ENCODE results near the gene PHC2.
A peak's percentile ranks its signal among the peaks of the same experiment; 100 is the strongest.

Gene PHC2, protein sequence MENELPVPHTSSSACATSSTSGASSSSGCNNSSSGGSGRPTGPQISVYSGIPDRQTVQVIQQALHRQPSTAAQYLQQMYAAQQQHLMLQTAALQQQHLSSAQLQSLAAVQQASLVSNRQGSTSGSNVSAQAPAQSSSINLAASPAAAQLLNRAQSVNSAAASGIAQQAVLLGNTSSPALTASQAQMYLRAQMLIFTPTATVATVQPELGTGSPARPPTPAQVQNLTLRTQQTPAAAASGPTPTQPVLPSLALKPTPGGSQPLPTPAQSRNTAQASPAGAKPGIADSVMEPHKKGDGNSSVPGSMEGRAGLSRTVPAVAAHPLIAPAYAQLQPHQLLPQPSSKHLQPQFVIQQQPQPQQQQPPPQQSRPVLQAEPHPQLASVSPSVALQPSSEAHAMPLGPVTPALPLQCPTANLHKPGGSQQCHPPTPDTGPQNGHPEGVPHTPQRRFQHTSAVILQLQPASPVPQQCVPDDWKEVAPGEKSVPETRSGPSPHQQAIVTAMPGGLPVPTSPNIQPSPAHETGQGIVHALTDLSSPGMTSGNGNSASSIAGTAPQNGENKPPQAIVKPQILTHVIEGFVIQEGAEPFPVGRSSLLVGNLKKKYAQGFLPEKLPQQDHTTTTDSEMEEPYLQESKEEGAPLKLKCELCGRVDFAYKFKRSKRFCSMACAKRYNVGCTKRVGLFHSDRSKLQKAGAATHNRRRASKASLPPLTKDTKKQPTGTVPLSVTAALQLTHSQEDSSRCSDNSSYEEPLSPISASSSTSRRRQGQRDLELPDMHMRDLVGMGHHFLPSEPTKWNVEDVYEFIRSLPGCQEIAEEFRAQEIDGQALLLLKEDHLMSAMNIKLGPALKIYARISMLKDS

DNA sequence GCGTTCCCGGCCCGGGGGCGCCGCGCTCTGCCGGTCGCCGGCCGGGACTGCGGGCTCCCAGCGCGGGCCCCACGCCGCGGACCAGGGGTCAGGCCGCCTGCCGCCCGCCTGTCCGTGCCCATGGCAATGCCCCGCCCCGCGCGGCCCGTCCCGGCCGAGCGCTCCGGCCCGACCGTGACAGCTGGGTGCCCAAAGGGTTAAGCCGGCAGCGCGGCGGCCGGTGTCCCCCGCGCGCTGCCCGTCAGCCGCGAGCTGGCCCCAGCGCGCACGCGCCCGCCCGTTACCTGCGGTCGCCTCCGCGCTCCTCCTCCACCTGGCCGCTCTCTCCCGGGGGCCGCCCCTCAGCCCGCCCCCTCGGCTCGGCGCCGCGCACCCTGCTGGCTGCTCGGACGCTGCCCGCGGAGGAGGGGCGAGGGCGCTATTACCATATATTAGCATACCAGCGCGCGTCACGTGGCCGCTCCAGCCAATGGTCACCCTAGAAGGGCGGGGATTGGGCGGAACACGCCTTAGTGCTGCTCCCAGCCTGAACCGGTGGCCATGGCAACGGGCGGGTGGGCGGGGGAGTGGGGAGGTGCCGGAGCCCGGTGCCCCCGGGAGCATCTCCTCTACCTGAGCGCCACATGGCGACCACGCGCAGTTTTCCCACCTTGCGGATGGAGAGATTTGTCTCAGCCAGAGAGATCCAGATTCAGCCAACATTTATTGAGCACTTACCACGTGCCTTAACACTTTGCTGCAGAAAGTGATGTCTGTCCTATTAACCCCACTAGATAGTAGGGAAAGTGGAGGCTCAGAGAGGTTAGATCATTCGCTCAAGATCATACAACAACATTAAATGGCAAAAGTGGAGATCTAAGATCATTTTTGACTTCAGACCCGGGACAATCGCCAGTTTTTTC is at the start of gene PHC2:
Gene PHC2, minus strand, starts transcription at position 404 of the 902 bp plus-strand sequence. CDS start 55,556 bp downstream, outside the sequence.
- peak; percentile 83 to 90 for DNase-seq (ENCODE audit: low read depth in 1 of 2, low spot score in 1 of 2)

- no peak for DNase-seq (ENCODE audit: low read depth in 1 of 2, low spot score in 1 of 2)
Measured at GRCh38 chr1:33477451-33477850, 46.6 kb upstream of the PHC2 start.

DNA sequence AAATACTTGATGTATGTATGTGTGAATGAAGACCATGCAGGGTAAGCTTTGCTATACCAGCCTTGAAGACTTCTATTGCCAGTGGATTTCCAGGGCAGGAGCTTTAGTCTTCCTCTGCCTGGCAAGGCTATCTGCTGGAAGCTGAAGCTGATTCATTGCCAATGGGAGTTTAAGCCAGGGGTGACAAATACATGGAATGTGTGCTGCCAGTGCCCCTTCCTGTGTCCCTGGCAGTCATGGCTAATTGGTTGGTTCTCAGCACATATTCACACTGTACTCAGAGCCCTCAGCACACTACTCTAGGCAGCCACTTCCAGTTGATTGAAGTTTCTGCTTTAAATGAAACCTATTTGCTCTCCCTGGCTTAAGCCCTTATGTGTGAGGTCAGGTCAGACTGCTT is 43.0 kb upstream of the PHC2 start:
- DNase-seq (ENCODE audit: low read depth in 1 of 2, low spot score in 1 of 2), result no peak

- peak; percentile 70 to 89 for DNase-seq (ENCODE audit: low read depth in 1 of 2, low spot score in 1 of 2)
Measured at GRCh38 chr1:33472269-33472980, 41.5 kb upstream of the PHC2 start, which contains the start of gene ZSCAN20. Gene ZSCAN20, plus strand, starts transcription at chr1:33472645. Its CDS starts 6,644 bp downstream, at chr1:33479289.

GRCh38 chr1:33471416-33471815 is 40.5 kb upstream of the PHC2 start:
- no peak for DNase-seq (ENCODE audit: low read depth in 1 of 2, low spot score in 1 of 2)

DNA sequence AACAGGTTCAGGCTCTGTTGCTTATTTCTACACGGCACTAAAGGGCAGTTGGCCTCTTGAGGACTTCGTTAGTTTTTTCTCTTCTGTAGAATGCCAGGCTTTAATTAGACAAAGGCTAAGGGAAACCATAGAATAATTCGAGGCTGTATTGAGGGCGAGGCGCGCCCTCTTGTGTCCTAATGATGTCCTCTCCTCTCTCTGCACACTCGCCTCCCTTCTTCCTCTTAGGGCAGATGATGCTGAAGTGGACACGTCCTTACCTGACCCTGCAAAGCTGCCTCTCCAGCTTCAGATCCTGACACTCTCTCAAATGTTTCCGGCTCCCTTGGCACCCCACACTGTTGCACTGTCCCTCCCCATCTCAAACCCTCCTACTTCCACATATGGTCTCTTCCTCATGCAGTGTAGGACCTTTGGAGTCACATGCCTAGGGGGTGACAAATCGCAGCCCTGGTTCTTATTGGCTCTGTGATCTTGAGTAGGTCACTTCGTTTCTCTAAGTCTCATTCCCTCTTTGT is 39.7 kb upstream of the PHC2 start:
- peak; percentile 17 to 21 for DNase-seq (ENCODE audit: low read depth in 1 of 2, low spot score in 1 of 2)

- no peak for DNase-seq (ENCODE audit: low read depth in 1 of 2, low spot score in 1 of 2)
Measured at GRCh38 chr1:33469691-33470090, 38.8 kb upstream of the PHC2 start.

DNA sequence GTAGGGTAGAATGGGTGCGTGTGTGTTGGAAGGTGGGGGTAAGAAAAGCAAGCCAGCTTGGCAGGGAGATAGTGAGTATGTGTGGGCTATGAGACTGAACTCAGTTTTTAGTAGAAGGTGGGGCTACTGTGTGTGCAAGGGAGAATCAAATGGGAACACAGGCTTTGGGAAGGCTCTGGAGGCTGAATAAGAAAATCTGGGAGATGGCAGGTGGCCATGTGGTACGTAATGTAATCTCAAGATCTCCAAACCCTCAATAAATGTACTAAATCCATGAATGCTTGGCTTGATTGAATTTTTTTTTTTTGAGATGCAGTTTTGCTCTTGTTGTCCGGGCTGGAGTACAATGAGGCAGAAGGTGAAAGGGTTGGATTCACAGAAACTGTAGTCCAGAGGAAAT is 38.1 kb upstream of the PHC2 start:
- DNase-seq (ENCODE audit: low read depth in 1 of 2, low spot score in 1 of 2), result no peak

- no peak for DNase-seq (ENCODE audit: low read depth in 1 of 2, low spot score in 1 of 2)
Measured at GRCh38 chr1:33468531-33468930, 37.6 kb upstream of the PHC2 start.

DNA sequence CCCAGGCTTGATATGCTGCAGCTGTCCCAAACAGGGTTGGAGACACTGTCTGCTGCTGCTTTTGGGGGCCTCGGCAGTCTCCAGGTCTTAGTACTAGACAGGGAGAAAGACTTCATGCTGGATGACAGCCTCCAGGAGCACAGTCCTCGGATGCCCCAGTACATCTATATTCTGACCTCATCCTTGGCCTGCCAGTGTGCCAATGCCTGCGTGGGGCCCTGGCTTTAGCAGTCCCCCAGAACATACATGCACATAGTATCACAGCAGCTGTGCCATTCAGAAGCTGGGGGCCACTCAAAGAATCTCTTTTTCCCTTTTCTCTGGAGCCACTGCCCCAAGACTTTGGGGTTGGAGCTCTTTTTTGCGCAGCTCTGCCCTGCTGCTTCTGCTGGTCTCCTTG is 37.1 kb upstream of the PHC2 start:
- DNase-seq (ENCODE audit: low read depth in 1 of 2, low spot score in 1 of 2), result no peak

DNA sequence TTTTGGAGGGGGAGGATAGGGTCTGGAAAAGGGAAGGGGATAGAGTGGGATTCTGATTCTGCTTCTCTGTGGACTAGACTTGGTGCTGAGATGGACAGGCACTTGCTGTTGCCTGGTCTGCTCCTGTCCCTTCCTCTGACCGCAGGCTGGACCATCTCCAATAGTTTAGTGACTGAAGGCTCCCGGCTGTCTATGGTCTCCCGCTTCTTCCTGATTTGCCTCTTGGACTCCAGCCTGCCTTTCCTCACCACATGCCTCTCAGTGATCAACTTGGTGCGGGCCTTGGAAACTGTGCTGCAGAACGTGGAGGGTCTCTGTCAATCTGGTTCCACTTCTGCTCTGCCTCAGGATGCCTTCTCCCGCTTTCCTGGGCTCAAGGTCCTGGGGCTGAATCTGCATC is 35.3 kb upstream of the PHC2 start:
- DNase-seq (ENCODE audit: low read depth in 1 of 2, low spot score in 1 of 2), result no peak

- DNase-seq (ENCODE audit: low read depth in 1 of 2, low spot score in 1 of 2), result no peak
Measured at GRCh38 chr1:33465316-33465715, 34.4 kb upstream of the PHC2 start.

GRCh38 chr1:33464552-33464951 is 33.7 kb upstream of the PHC2 start:
- no peak for DNase-seq (ENCODE audit: low read depth in 1 of 2, low spot score in 1 of 2)

- no peak for DNase-seq (ENCODE audit: low read depth in 1 of 2, low spot score in 1 of 2)
Measured at GRCh38 chr1:33462405-33463164, 31.7 kb upstream of the PHC2 start.

- no peak for DNase-seq (ENCODE audit: low read depth in 1 of 2, low spot score in 1 of 2)
Measured at GRCh38 chr1:33460947-33461629, 30.2 kb upstream of the PHC2 start.

GRCh38 chr1:33460144-33460543 is 29.2 kb upstream of the PHC2 start:
- DNase-seq (ENCODE audit: low read depth in 1 of 2, low spot score in 1 of 2), result no peak

GRCh38 chr1:33459691-33460090 is 28.8 kb upstream of the PHC2 start:
- DNase-seq (ENCODE audit: low read depth in 1 of 2, low spot score in 1 of 2), result no peak

DNA sequence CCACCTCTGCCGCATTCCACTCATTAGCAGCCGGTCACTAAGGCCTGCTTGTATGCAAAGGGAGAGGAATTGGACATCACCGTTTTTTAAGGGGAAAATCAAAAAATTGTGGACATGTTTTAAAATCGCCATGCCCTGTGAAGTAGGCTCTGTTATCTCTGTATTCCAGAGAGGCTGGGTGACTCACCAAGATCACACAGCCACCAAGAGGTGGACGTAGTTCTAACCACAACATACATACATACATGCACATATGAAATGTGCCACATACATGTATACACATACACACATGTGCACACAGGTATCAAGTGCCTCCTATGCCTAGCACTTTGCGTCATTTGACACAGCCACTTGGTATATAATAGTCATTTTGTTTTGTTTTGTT is 25.6 kb upstream of the PHC2 start:
- no peak for DNase-seq (ENCODE audit: low read depth in 1 of 2, low spot score in 1 of 2)
